HepG2 (cell line): ENCODE data around the gene NOL12. TPM values are rescaled to one million over a fixed set of nuclear protein-coding genes. Genes with fewer than 3 reads are reported as not detected.

Experiments used
- CTCF ChIP-seq: sonication (generic); formaldehyde crosslinking; IDR thresholded peaks from 2 replicates; pipeline ENCODE4 v1.5.0; 2020; ENCODE audit warnings: mild to moderate bottlenecking, missing genetic modification reagents, moderate library complexity
- GATAD2A ChIP-seq: IDR thresholded peaks from 2 replicates; pipeline ENCODE4 v1.6.1; 2016
- HMGXB3 ChIP-seq: sonication (generic); formaldehyde crosslinking; IDR thresholded peaks from 2 replicates; pipeline ENCODE4 v1.4.0; 2020; ENCODE audit warnings: missing genetic modification reagents, borderline replicate concordance
- JUN ChIP-seq: sonication (generic); formaldehyde crosslinking; IDR thresholded peaks from 2 replicates; pipeline ENCODE4 v1.4.0; 2020; ENCODE audit warnings: mild to moderate bottlenecking, missing genetic modification reagents
- MZF1 ChIP-seq: sonication (generic); formaldehyde crosslinking; IDR thresholded peaks from 2 replicates; pipeline ENCODE4 v1.8.1; 2023; ENCODE audit warnings: mild to moderate bottlenecking, missing genetic modification reagents, borderline replicate concordance
- NAIF1 ChIP-seq: sonication (generic); formaldehyde crosslinking; IDR thresholded peaks from 2 replicates; pipeline ENCODE4 v1.5.0; 2020; ENCODE audit warnings: mild to moderate bottlenecking, missing genetic modification reagents, borderline replicate concordance
- RAD21 ChIP-seq: fragments of 450-650 bp; formaldehyde crosslinking; IDR thresholded peaks from 2 replicates; pipeline ENCODE4 v1.5.0; 2020; ENCODE audit warnings: mild to moderate bottlenecking
- TFAP4 ChIP-seq: sonication (generic); IDR thresholded peaks from 2 replicates; pipeline ENCODE4 v1.6.1; 2016; ENCODE audit warnings: low read depth, borderline replicate concordance
- THRA ChIP-seq: sonication (generic); formaldehyde crosslinking; IDR thresholded peaks from 2 replicates; pipeline ENCODE4 v1.4.0; 2020; ENCODE audit warnings: missing genetic modification reagents, borderline replicate concordance
- ZNF121 ChIP-seq: sonication (generic); formaldehyde crosslinking; IDR thresholded peaks from 2 replicates; pipeline ENCODE4 v1.5.0; 2020; ENCODE audit warnings: mild to moderate bottlenecking, missing genetic modification reagents
- ZNF136 ChIP-seq: sonication (generic); formaldehyde crosslinking; IDR thresholded peaks from 2 replicates; pipeline ENCODE4 v1.8.1; 2022; ENCODE audit warnings: low read depth, mild to moderate bottlenecking, moderate library complexity, missing genetic modification reagents
- ZNF232 ChIP-seq: sonication (generic); formaldehyde crosslinking; IDR thresholded peaks from 2 replicates; pipeline ENCODE4 v1.4.0; 2020; ENCODE audit warnings: missing genetic modification reagents, borderline replicate concordance
- ZNF276 ChIP-seq: sonication (generic); formaldehyde crosslinking; IDR thresholded peaks from 2 replicates; pipeline ENCODE4 v1.4.0; 2020; ENCODE audit warnings: mild to moderate bottlenecking, low read depth, missing genetic modification reagents
- ZNF350 ChIP-seq: sonication (generic); formaldehyde crosslinking; IDR thresholded peaks from 2 replicates; pipeline ENCODE4 v1.4.0; 2020; ENCODE audit warnings: mild to moderate bottlenecking, low read depth, missing genetic modification reagents, borderline replicate concordance
- ZNF501 ChIP-seq: sonication (generic); formaldehyde crosslinking; IDR thresholded peaks from 2 replicates; pipeline ENCODE4 v1.5.1; 2020; ENCODE audit warnings: mild to moderate bottlenecking, moderate library complexity, missing genetic modification reagents
- ZNF614 ChIP-seq: IDR thresholded peaks from 2 replicates; pipeline ENCODE4 v1.6.1; 2018; ENCODE audit warnings: missing biosample characterization, missing genetic modification reagents, inconsistent platforms, borderline replicate concordance
- ZNF749 ChIP-seq: sonication (generic); formaldehyde crosslinking; IDR thresholded peaks from 2 replicates; pipeline ENCODE4 v1.8.0; 2022; ENCODE audit warnings: mild to moderate bottlenecking, missing genetic modification reagents, moderate library complexity, borderline replicate concordance
- polyA plus RNA-seq, 8 experiments: library from polyadenylated mRNA; depleted of rRNA in 3 of 8; stranded (reverse) in 7 of 8; unstranded in 1 of 8; fragments of >200 nt; fragmentation: Illumina TruSeq in 4 of 8; extraction: Trizol in 4 of 8; gene quantifications; 2 replicates each; pipeline versions ENCODE4 v1.2.1 to v1.2.3, GENCODE V29; 2011 to 2016; ENCODE audit warnings: low read depth in 4 of 8, missing spikeins in 1 of 8, mixed read lengths in 1 of 8; ENCODE audit not compliant: insufficient read depth in 1 of 8
- total RNA-seq, 5 experiments: library from RNA; depleted of rRNA; stranded (reverse); fragments of >200 nt; fragmentation: Illumina TruSeq; extraction: Trizol; gene quantifications; 2 replicates each; pipeline ENCODE4 v1.2.3, GENCODE V29; 2016; ENCODE audit warnings: low read depth in 1 of 5

Gene NOL12
- total and polyA plus RNA-seq, 2 of the 13 experiments (the other 11 are each of a cell fraction or from before 2014, with no cell fraction given) = 14.3 to 31.4 TPM

- 0 out of 2 replicates have a peak, but pooled peaks have one; percentile 21 for TF ChIP-seq ZNF276 (CRISPR knock-in tag)
- no peak for TF ChIP-seq NAIF1
- TF ChIP-seq ZNF749 (CRISPR knock-in tag) = no peak
- 0 out of 2 replicates have a peak, but pooled peaks have one; percentile 51 for TF ChIP-seq THRA (CRISPR knock-in tag)
- TF ChIP-seq CTCF = peak; percentile 92
- TF ChIP-seq ZNF501 (CRISPR knock-in tag) = 0 out of 2 replicates have a peak, but pooled peaks have one; percentile 31
- TF ChIP-seq ZNF136 (CRISPR knock-in tag) = no peak
- TF ChIP-seq TFAP4 = 0 out of 2 replicates have a peak, but pooled peaks have one; percentile 18
- TF ChIP-seq ZNF614 (CRISPR knock-in tag) = no peak
- no peak for TF ChIP-seq MZF1 (CRISPR knock-in tag)
- TF ChIP-seq RAD21 (CRISPR knock-in tag) = peak; percentile 90
- TF ChIP-seq ZNF232 (CRISPR knock-in tag) = no peak
- TF ChIP-seq GATAD2A (CRISPR knock-in tag) = 0 out of 2 replicates have a peak, but pooled peaks have one; percentile 12
- no peak for TF ChIP-seq JUN
- peak; percentile 32; the same call in 1 of the 2 replicates for TF ChIP-seq ZNF350 (CRISPR knock-in tag)
- 0 out of 2 replicates have a peak, but pooled peaks have one; percentile 33 for TF ChIP-seq ZNF121 (CRISPR knock-in tag)
- 0 out of 2 replicates have a peak, but pooled peaks have one; percentile 19 for TF ChIP-seq HMGXB3 (CRISPR knock-in tag)
Observed at GRCh38 chr22:37643225-37643847, 42.8 kb upstream of the NOL12 start (continued).
